A673 (cell line): ENCODE data around the gene TCF3.

Experiments used
- CTCF ChIP-seq: fragments of 300-800, 200-600 bp; sonication (generic); conservative IDR thresholded peaks from 2 replicates; pipeline ENCODE4 v1.5.1; 2017; ENCODE audit warnings: low read depth, mild to moderate bottlenecking, antibody characterized with exemption, low read length, moderate library complexity, mixed read lengths
- EZH2 ChIP-seq: fragments of 200-600 bp; sonication (generic); IDR thresholded peaks from 2 replicates; pipeline ENCODE4 v1.6.1; 2017; ENCODE audit warnings: borderline replicate concordance, low read depth, mild to moderate bottlenecking, mixed read lengths, antibody characterized with exemption, low read length; ENCODE audit not compliant: poor library complexity, severe bottlenecking

- TF ChIP-seq CTCF = no peak
- TF ChIP-seq EZH2 = no peak
Observed at GRCh38 chr19:1659084-1659427, 6.6 kb upstream of the TCF3 start.
